A673 (cell line): ENCODE results near the gene PPP1R7.

Experiments
- EZH2 ChIP-seq: fragments of 200-600 bp; sonication (generic); IDR thresholded peaks from 2 replicates; pipeline ENCODE4 v1.6.1; 2017; ENCODE audit warnings: borderline replicate concordance, low read depth, mild to moderate bottlenecking, mixed read lengths, antibody characterized with exemption, low read length; ENCODE audit not compliant: poor library complexity, severe bottlenecking
- TF ChIP-seq, protein P1 (sequence below): fragments of 300-800, 200-600 bp; sonication (generic); conservative IDR thresholded peaks from 2 replicates; pipeline ENCODE4 v1.5.1; 2017; ENCODE audit warnings: low read depth, mild to moderate bottlenecking, antibody characterized with exemption, low read length, moderate library complexity, mixed read lengths

DNA sequence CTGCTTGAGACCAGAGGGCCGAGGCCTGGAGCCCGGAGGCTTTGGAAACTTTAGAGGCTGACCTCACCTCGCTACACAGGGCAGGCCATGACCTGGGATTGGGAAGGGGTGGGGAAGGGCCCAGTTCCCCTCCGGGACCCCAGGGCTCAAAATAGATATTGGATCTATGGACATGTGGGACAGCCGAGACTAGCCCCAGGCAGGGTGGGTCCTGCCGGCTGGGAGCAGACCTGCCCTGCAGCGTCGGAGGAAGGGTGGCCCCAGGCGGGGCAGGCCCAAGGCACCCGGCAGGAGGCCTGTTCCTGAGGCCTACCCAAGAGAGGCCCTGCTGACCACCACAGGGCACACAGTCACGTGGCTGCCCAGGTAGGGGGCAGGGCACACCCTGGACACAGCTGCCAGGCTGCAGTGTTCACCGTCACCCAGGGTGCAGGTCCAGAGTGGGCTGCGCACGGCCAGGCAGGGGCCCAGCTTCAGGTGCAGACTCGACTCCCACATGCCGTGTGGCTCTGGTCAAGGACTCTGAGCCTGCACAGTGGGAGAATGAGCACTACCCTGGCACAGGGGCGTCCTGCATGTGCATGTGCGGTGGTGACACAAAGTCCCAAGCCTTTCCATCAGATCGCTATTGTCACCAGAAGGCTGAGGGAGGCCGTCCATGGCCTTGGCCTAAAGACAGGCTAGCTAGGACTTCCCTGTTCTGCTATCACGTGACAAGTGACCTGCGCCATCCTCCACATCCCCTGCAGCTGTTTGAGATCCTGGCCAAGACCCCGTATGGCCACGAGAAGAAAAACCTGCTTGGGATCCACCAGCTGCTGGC lies 51.4 kb downstream of the PPP1R7 start:
- TF ChIP-seq, protein P1, sequence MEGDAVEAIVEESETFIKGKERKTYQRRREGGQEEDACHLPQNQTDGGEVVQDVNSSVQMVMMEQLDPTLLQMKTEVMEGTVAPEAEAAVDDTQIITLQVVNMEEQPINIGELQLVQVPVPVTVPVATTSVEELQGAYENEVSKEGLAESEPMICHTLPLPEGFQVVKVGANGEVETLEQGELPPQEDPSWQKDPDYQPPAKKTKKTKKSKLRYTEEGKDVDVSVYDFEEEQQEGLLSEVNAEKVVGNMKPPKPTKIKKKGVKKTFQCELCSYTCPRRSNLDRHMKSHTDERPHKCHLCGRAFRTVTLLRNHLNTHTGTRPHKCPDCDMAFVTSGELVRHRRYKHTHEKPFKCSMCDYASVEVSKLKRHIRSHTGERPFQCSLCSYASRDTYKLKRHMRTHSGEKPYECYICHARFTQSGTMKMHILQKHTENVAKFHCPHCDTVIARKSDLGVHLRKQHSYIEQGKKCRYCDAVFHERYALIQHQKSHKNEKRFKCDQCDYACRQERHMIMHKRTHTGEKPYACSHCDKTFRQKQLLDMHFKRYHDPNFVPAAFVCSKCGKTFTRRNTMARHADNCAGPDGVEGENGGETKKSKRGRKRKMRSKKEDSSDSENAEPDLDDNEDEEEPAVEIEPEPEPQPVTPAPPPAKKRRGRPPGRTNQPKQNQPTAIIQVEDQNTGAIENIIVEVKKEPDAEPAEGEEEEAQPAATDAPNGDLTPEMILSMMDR = no peak
- TF ChIP-seq EZH2 = no peak
